PFSK-1 (cell line): Measurements from ENCODE around the gene NEDD4L.

Experiments used
- FOXP2 ChIP-seq: optimal IDR thresholded peaks from 2 replicates; pipeline ENCODE3; 2011; ENCODE audit warnings: borderline replicate concordance, control low read depth, inconsistent platforms; ENCODE audit not compliant: insufficient read depth; ENCODE audit errors: extremely low read length, extremely low read depth
- POLR2AphosphoS5 ChIP-seq: IDR thresholded peaks from 2 replicates; pipeline ENCODE4 v1.6.1; 2012; ENCODE audit warnings: low read depth, mild to moderate bottlenecking, control low read depth, low read length, moderate library complexity
- SIN3A ChIP-seq: IDR thresholded peaks from 2 replicates; pipeline ENCODE4 v1.6.1; 2012; ENCODE audit warnings: mild to moderate bottlenecking, low read length, moderate library complexity, borderline replicate concordance; ENCODE audit not compliant: insufficient read depth
- TAF1 ChIP-seq: IDR thresholded peaks from 2 replicates; pipeline ENCODE4 v1.6.1; 2012; ENCODE audit warnings: low read length, control low read depth, borderline replicate concordance; ENCODE audit not compliant: insufficient read depth
- TF ChIP-seq, protein P1 (sequence below), 2 experiments: IDR thresholded peaks; 2 replicates each; pipeline versions ENCODE4 v1.6.1 to v1.8.0; 2011 to 2012; ENCODE audit warnings: low read depth in 2 of 2, low read length in 2 of 2, control low read depth in 1 of 2, inconsistent platforms in 1 of 2, mild to moderate bottlenecking in 1 of 2, moderate library complexity in 1 of 2; ENCODE audit not compliant: insufficient read depth in 1 of 2

NEDD4L gene

DNA sequence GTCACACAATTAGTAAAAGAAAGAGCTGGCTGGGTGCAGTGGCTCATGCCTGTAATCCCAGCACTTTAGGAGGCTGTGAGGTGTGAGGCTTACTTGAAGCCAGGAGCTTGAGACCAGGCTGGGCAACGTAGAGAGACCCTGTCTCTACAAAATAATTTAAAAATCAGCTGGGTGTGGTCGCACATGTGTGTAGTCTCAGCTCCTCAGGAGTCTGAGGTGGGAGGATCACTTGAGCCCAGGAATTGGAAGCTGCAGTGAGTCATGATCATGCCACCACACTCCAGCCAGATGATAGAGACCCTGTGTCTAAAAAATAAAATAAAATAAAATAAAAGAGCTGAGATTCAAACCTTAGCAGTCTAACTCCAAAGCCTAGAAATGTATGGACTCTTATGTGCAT, 39.0 kb upstream of the NEDD4L start:
- no peak for TF ChIP-seq FOXP2

- no peak for TF ChIP-seq SIN3A
- no peak for TF ChIP-seq TAF1
- TF ChIP-seq POLR2AphosphoS5, result no peak
- no peak for TF ChIP-seq FOXP2
- TF ChIP-seq, protein P1, sequence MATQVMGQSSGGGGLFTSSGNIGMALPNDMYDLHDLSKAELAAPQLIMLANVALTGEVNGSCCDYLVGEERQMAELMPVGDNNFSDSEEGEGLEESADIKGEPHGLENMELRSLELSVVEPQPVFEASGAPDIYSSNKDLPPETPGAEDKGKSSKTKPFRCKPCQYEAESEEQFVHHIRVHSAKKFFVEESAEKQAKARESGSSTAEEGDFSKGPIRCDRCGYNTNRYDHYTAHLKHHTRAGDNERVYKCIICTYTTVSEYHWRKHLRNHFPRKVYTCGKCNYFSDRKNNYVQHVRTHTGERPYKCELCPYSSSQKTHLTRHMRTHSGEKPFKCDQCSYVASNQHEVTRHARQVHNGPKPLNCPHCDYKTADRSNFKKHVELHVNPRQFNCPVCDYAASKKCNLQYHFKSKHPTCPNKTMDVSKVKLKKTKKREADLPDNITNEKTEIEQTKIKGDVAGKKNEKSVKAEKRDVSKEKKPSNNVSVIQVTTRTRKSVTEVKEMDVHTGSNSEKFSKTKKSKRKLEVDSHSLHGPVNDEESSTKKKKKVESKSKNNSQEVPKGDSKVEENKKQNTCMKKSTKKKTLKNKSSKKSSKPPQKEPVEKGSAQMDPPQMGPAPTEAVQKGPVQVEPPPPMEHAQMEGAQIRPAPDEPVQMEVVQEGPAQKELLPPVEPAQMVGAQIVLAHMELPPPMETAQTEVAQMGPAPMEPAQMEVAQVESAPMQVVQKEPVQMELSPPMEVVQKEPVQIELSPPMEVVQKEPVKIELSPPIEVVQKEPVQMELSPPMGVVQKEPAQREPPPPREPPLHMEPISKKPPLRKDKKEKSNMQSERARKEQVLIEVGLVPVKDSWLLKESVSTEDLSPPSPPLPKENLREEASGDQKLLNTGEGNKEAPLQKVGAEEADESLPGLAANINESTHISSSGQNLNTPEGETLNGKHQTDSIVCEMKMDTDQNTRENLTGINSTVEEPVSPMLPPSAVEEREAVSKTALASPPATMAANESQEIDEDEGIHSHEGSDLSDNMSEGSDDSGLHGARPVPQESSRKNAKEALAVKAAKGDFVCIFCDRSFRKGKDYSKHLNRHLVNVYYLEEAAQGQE (IDR thresholded peaks at IDR 0.05; ENCODE audit: insufficient read depth in 1 of 2, low read depth in 2 of 2, low read length in 2 of 2), result no peak
These were observed 38.0 kb upstream of the NEDD4L start for GRCh38 chr18:58005885-58006523.

- TF ChIP-seq FOXP2, result no peak
- no peak for TF ChIP-seq SIN3A
- TF ChIP-seq TAF1, result no peak
These were observed 34.9 kb upstream of the NEDD4L start for GRCh38 chr18:58009166-58009565.

DNA sequence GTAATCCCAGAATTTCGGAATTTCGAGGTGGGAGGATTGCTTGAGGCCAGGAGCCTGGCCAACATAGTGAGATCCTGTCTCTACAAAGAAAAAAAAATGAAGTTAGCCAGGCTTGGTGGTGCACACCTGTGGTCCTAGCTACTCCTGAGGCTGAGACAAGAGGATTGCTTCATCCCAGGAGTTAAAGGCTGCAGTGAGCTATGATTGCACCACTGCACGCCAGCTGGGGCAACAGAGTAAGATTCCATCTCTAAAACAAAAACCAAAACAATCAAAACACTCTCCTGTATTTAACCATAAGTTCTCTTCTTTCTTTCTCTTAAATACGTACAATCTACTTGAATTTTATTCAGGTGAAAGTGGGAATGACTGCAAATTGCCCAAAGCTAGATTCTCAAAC, 33.8 kb upstream of the NEDD4L start:
- TF ChIP-seq, protein P1 (IDR thresholded peaks at IDR 0.05; ENCODE audit: insufficient read depth in 1 of 2, low read depth in 2 of 2, low read length in 2 of 2), result no peak
- TF ChIP-seq SIN3A (no peak), FOXP2 (no peak), POLR2AphosphoS5 (no peak), TAF1 (no peak)

DNA sequence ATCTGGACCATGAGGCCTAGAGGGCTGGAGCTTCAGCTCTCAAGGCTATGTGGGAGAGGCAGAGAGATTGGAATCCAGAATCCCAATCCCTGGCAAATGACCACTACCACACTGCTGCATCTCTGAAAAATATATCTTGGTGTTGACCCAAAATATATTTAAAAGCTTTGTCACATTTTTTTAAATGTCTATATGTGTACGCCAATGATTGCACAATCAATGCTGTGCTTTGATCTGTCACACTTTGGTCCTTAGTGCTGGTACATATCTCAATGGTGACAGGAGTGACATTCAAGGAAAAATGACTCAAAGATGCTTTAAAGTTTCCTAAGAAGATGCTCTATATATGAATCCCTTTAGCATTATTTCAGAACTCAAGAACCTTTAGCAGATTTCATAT, 31.7 kb upstream of the NEDD4L start:
- TF ChIP-seq FOXP2 (no peak), SIN3A (no peak), TAF1 (no peak), POLR2AphosphoS5 (no peak)
- TF ChIP-seq, protein P1 (IDR thresholded peaks at IDR 0.05; ENCODE audit: insufficient read depth in 1 of 2, low read depth in 2 of 2, low read length in 2 of 2), result no peak

GRCh38 chr18:58013241-58014211, 30.5 kb upstream of the NEDD4L start:
- no peak for TF ChIP-seq TAF1
- TF ChIP-seq SIN3A, result no peak
